GM12864 (cell line): ENCODE measurements around the gene STX1B.

Source experiments
- DNase-seq: peaks from one replicate; pipeline ENCODE4 v3.0.0-alpha.2; 2011; ENCODE audit warnings: low read depth
- H3K4me3 ChIP-seq: 2 replicates; pipeline ENCODE4 v1.5.1; 2011; ENCODE audit warnings: mild to moderate bottlenecking, low read depth, low read length, control low read depth
- CTCF ChIP-seq: IDR thresholded peaks from 2 replicates; pipeline ENCODE4 v1.5.1; 2011; ENCODE audit warnings: low read depth, mild to moderate bottlenecking, moderate library complexity, low read length, control low read depth, inconsistent platforms; ENCODE audit errors: missing control alignments

The STX1B gene

GRCh38 chr16:30983289-30983889, 27.0 kb downstream of the STX1B start:
- no peak for TF ChIP-seq CTCF
- DNase-seq = no peak
- no peak overlapping the region for H3K4me3 ChIP-seq

- TF ChIP-seq CTCF = no peak
- no peak overlapping the region for H3K4me3 ChIP-seq
- DNase-seq = no peak
Measured at GRCh38 chr16:30982548-30983288, 27.7 kb downstream of the STX1B start.

GRCh38 chr16:30980959-30981358, 29.5 kb downstream of the STX1B start:
- no peak overlapping the region for H3K4me3 ChIP-seq
- TF ChIP-seq CTCF = no peak
- no peak for DNase-seq

- H3K4me3 ChIP-seq = no peak overlapping the region
- DNase-seq = no peak
- TF ChIP-seq CTCF = no peak
Measured at GRCh38 chr16:30980434-30980833, 30.0 kb downstream of the STX1B start.

GRCh38 chr16:30980023-30980371, 30.4 kb downstream of the STX1B start:
- no peak for DNase-seq
- no peak overlapping the region for H3K4me3 ChIP-seq
- no peak for TF ChIP-seq CTCF

GRCh38 chr16:30979170-30980022, 31.0 kb downstream of the STX1B start:
- DNase-seq = no peak
- no peak for TF ChIP-seq CTCF
- H3K4me3 ChIP-seq = no peak overlapping the region
